Measurements from ENCODE around the gene ARL10.

ARL10 gene

DNA sequence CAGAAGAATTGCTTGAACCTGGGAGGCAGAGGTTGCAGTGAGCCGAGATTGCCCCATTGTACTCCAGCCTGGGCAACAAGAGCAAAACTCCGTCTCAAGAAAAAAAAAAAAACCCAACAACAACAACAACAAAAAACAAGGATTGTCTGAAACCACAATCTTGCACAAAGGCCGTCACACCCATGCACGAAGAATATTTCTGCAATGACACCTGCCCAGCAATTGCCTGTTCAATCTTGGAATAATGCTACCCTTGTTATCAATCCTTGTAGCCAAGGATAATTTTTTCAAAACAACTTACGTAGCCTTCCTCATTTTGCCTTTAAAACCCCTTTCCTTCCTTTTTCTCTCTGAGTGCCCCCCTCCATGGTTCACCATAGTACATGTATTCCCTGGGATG lies 54.8 kb downstream of the ARL10 start:
- Histone ChIP-seq H3K27me3 (ENCODE audit: control insufficient read depth in 1 of 2, insufficient read depth in 2 of 2, low read length in 2 of 2) (no peaks in the 10 kb centered on the region), H3K27ac (ENCODE audit: low read depth, low read length) (no peak overlapping the region), H3K36me3 (ENCODE audit: control insufficient read depth in 1 of 2, insufficient read depth in 2 of 2, low read length in 2 of 2) (no peaks in the 10 kb centered on the region), H3K9ac (ENCODE audit: low read depth in 1 of 2, low read length in 2 of 2) (no peak overlapping the region), H3K4me3 (ENCODE audit: low read depth in 1 of 2, low read length in 2 of 2) (no peak overlapping the region), H3K9me3 (ENCODE audit: control insufficient read depth in 1 of 2, low read length in 2 of 2) (no peaks in the 10 kb centered on the region), H3K4me1 (ENCODE audit: control insufficient read depth in 1 of 2, insufficient read depth in 2 of 2, low read length in 2 of 2) (peaks cover 10 to 13% of the 10 kb centered on the region in 2 donors)

DNA sequence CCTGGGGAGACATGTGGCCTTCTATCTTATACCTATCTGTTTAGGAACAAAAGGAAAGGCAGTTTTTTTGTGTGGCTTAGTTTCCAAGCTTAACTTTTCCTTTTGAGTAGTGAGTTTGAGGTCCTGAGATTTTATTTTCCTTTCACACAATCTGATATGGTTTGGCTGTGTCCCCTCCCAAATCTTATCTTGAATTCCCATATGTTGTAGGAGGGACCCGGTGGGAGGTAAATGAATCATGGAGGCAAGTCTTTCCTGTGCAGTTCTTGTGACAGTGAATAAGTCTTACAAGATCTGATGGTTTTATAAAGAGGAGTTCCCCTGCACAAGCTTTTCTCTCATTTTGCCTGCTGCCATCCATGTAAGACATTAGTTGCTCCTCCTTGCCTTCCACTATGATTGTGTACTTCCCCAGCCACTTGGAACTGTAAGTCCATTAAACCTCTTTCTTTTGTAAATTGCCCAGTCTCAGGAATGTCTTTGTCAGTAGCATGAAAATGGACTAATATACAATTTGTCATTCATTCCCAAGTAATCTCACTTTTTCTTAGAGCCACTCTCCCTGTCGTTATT lies 55.8 kb downstream of the ARL10 start:
- Histone ChIP-seq H3K27me3 (ENCODE audit: control insufficient read depth in 1 of 2, insufficient read depth in 2 of 2, low read length in 2 of 2) (no peaks in the 10 kb centered on the region), H3K9me3 (ENCODE audit: control insufficient read depth in 1 of 2, low read length in 2 of 2) (no peaks in the 10 kb centered on the region), H3K36me3 (ENCODE audit: control insufficient read depth in 1 of 2, insufficient read depth in 2 of 2, low read length in 2 of 2) (no peaks in the 10 kb centered on the region), H3K27ac (ENCODE audit: low read depth, low read length) (no peak overlapping the region), H3K4me1 (ENCODE audit: control insufficient read depth in 1 of 2, insufficient read depth in 2 of 2, low read length in 2 of 2) (peaks cover 7% of the 10 kb centered on the region in 2 donors), H3K9ac (ENCODE audit: low read depth in 1 of 2, low read length in 2 of 2) (no peak overlapping the region), H3K4me3 (ENCODE audit: low read depth in 1 of 2, low read length in 2 of 2) (no peak overlapping the region)

DNA sequence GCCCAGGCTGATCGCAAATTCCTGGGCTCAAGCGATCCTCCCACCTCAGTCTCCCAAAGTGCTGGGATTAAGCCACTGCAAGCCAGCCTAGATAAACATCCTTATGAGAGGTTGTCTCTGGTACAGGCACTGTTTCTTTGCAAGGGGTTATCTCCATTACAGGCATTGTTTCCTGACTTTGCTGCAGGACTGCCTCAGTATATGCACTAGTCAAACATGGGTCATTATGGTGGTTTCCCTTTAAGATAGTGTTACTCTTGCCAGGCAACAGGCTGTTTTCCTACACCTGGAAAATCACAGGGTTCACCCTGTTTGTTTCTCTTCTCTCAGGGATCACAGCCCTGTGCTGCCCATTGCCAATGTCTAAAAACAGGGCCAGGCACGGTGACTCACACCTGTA lies 58.9 kb downstream of the ARL10 start:
- H3K27ac ChIP-seq (ENCODE audit: low read depth, low read length) = no peak overlapping the region
- no peaks in the 10 kb centered on the region for H3K4me1 ChIP-seq (ENCODE audit: control insufficient read depth in 1 of 2, insufficient read depth in 2 of 2, low read length in 2 of 2)
- H3K27me3 ChIP-seq (ENCODE audit: control insufficient read depth in 1 of 2, insufficient read depth in 2 of 2, low read length in 2 of 2) = no peaks in the 10 kb centered on the region
- no peak overlapping the region for H3K9ac ChIP-seq (ENCODE audit: low read depth in 1 of 2, low read length in 2 of 2)
- no peak overlapping the region for H3K4me3 ChIP-seq (ENCODE audit: low read depth in 1 of 2, low read length in 2 of 2)
- no peaks in the 10 kb centered on the region for H3K36me3 ChIP-seq (ENCODE audit: control insufficient read depth in 1 of 2, insufficient read depth in 2 of 2, low read length in 2 of 2)
- H3K9me3 ChIP-seq (ENCODE audit: control insufficient read depth in 1 of 2, low read length in 2 of 2) = no peaks in the 10 kb centered on the region

DNA sequence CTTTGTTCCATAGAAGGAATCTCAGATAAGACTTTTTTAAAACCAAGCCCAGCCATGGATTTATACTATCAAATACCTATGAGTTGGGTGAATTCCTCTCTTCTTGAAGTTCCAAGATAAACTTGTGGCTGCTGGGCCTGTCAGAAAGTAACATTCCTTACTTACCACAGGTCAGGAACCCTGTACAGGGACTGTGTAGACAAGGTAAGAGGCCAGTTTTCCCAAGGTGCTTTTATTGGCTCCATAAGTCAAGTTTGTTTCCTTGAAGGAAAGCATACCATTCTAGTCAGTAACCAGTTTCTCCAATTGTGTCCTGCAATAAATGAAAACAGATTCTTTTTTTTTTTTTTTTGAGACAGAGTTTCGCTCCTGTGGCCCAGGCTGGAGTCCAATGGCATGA lies 59.9 kb downstream of the ARL10 start:
- Histone ChIP-seq H3K36me3 (ENCODE audit: control insufficient read depth in 1 of 2, insufficient read depth in 2 of 2, low read length in 2 of 2) (no peaks in the 10 kb centered on the region), H3K9me3 (ENCODE audit: control insufficient read depth in 1 of 2, low read length in 2 of 2) (no peaks in the 10 kb centered on the region), H3K4me3 (ENCODE audit: low read depth in 1 of 2, low read length in 2 of 2) (no peak overlapping the region), H3K9ac (ENCODE audit: low read depth in 1 of 2, low read length in 2 of 2) (no peak overlapping the region), H3K4me1 (ENCODE audit: control insufficient read depth in 1 of 2, insufficient read depth in 2 of 2, low read length in 2 of 2) (no peaks in the 10 kb centered on the region), H3K27me3 (ENCODE audit: control insufficient read depth in 1 of 2, insufficient read depth in 2 of 2, low read length in 2 of 2) (no peaks in the 10 kb centered on the region), H3K27ac (ENCODE audit: low read depth, low read length) (no peak overlapping the region)

DNA sequence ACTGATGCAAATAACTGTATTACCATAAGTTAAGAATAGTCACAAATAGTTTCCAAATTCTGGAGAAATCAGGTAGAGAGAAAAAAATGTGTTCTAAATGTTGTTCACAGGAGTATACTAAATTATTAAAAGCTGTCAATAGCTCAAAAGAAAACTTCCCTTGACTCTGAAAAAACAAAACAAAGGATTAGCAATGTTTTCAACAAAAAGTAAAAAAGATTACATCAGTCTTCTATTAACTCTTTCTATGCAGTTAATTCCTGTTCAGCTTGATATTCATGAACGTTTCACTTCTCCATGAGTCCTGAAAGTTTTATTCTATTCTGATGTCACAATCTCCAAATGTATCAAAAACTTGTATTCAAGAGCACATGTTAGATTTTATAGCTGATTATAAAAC lies 60.5 kb downstream of the ARL10 start:
- Histone ChIP-seq H3K9ac (ENCODE audit: low read depth in 1 of 2, low read length in 2 of 2) (no peak overlapping the region), H3K36me3 (ENCODE audit: control insufficient read depth in 1 of 2, insufficient read depth in 2 of 2, low read length in 2 of 2) (no peaks in the 10 kb centered on the region), H3K4me3 (ENCODE audit: low read depth in 1 of 2, low read length in 2 of 2) (no peak overlapping the region), H3K9me3 (ENCODE audit: control insufficient read depth in 1 of 2, low read length in 2 of 2) (no peaks in the 10 kb centered on the region), H3K27ac (ENCODE audit: low read depth, low read length) (no peak overlapping the region), H3K4me1 (ENCODE audit: control insufficient read depth in 1 of 2, insufficient read depth in 2 of 2, low read length in 2 of 2) (no peaks in the 10 kb centered on the region), H3K27me3 (ENCODE audit: control insufficient read depth in 1 of 2, insufficient read depth in 2 of 2, low read length in 2 of 2) (no peaks in the 10 kb centered on the region)

DNA sequence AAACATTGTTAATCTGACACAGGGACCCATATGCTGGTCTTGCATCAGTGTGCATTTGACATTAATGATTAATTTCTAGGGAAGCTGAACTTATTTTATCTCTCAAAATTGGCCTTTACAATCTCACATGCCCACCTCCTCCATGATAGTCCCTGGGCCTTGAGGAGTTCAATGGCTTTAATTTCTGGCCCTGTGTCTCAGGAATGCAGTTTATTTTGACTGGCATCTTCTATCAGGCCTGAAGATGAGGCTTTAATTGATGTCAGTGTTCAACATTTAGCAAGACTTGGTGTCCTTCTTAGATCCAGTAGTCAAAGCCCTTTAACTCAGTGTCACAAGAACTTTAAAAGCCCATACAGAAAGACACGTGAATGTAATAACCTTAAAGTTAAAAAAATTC lies 61.6 kb downstream of the ARL10 start:
- no peak overlapping the region for H3K27ac ChIP-seq (ENCODE audit: low read depth, low read length)

DNA sequence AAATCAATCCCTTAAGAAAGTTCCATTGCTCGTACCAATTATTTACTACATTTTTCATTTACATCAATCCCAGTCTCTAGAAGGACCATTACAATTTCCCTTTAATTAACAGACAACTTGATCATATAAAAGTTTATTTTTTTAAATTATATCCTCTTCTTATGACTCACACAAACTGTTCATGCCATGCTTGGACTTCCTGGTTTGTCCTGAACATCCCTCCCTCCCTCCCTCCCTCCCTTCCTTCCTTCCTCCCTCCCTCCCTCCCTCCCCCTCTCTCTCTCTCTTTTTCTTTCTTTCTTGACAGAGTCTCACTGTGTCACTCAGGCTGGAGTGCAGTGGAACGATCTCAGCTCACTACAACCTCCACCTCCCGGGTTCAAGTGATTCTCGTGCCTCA lies 62.7 kb downstream of the ARL10 start:
- H3K36me3 ChIP-seq (ENCODE audit: control insufficient read depth in 1 of 2, insufficient read depth in 2 of 2, low read length in 2 of 2) = no peaks in the 10 kb centered on the region
- no peak overlapping the region for H3K9ac ChIP-seq (ENCODE audit: low read depth in 1 of 2, low read length in 2 of 2)
- H3K9me3 ChIP-seq (ENCODE audit: control insufficient read depth in 1 of 2, low read length in 2 of 2) = no peaks in the 10 kb centered on the region
- no peak overlapping the region for H3K4me3 ChIP-seq (ENCODE audit: low read depth in 1 of 2, low read length in 2 of 2)
- no peaks in the 10 kb centered on the region for H3K27me3 ChIP-seq (ENCODE audit: control insufficient read depth in 1 of 2, insufficient read depth in 2 of 2, low read length in 2 of 2)
- no peak overlapping the region for H3K27ac ChIP-seq (ENCODE audit: low read depth, low read length)
- H3K4me1 ChIP-seq (ENCODE audit: control insufficient read depth in 1 of 2, insufficient read depth in 2 of 2, low read length in 2 of 2) = no peaks in the 10 kb centered on the region

More for the DNA sequence above, 61.6 kb downstream of the ARL10 start:
- Histone ChIP-seq H3K9ac (ENCODE audit: low read depth in 1 of 2, low read length in 2 of 2) (no peak overlapping the region), H3K36me3 (ENCODE audit: control insufficient read depth in 1 of 2, insufficient read depth in 2 of 2, low read length in 2 of 2) (no peaks in the 10 kb centered on the region), H3K27me3 (ENCODE audit: control insufficient read depth in 1 of 2, insufficient read depth in 2 of 2, low read length in 2 of 2) (no peaks in the 10 kb centered on the region), H3K9me3 (ENCODE audit: control insufficient read depth in 1 of 2, low read length in 2 of 2) (no peaks in the 10 kb centered on the region), H3K4me1 (ENCODE audit: control insufficient read depth in 1 of 2, insufficient read depth in 2 of 2, low read length in 2 of 2) (no peaks in the 10 kb centered on the region), H3K4me3 (ENCODE audit: low read depth in 1 of 2, low read length in 2 of 2) (no peak overlapping the region)

DNA sequence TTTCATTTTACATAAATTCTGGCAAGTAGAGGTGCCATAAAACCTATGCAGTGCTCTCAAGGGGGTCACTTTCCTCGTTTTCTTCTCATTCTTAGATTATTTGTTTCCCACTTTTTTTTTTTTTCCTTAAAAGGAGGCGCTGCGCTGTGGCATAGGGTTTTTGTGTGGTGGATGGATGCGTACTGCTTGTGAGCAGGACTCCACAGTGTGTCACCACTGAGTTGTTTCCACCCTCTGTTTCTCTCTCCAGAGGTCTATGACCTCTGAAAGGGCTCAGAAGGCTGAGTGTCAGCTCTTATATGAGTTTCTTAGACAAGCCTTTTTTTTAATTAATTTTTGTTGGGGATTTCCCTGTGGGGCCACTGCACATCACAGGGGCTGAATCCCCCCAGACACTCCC lies 64.7 kb downstream of the ARL10 start:
- Histone ChIP-seq H3K27ac (ENCODE audit: low read depth, low read length) (no peak overlapping the region), H3K4me3 (ENCODE audit: low read depth in 1 of 2, low read length in 2 of 2) (no peak overlapping the region), H3K9me3 (ENCODE audit: control insufficient read depth in 1 of 2, low read length in 2 of 2) (no peaks in the 10 kb centered on the region), H3K36me3 (ENCODE audit: control insufficient read depth in 1 of 2, insufficient read depth in 2 of 2, low read length in 2 of 2) (no peaks in the 10 kb centered on the region), H3K4me1 (ENCODE audit: control insufficient read depth in 1 of 2, insufficient read depth in 2 of 2, low read length in 2 of 2) (no peaks in the 10 kb centered on the region), H3K27me3 (ENCODE audit: control insufficient read depth in 1 of 2, insufficient read depth in 2 of 2, low read length in 2 of 2) (no peaks in the 10 kb centered on the region), H3K9ac (ENCODE audit: low read depth in 1 of 2, low read length in 2 of 2) (no peak overlapping the region)

Data from duodenal mucosa (tissue), 2 donors.